GM12801 (cell line): ENCODE results near the gene RSRC1.

Experiments
- TF ChIP-seq, protein P1 (sequence below): IDR thresholded peaks from one replicate; pipeline ENCODE4 v1.5.1; 2011; ENCODE audit warnings: control low read depth; ENCODE audit not compliant: insufficient read length; ENCODE audit errors: extremely low read depth

The RSRC1 gene

DNA sequence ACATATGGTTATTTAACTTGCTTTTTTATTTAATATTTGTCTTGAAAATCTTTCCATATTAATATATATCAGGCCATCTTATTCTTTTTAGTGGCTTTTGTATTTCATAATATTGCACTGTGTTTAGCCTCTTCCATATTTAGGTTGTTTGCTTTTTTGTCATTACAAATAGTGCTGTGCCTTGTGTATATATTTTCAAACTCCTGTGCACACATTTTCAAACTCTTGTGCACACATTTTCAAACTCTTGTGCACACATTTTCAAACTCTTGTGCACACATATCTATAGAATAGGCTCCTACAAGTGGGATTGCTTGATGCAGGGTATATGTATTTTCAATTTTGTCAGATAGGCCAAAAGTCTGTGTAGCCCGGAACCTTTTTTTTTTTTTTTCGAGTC, 343.1 kb downstream of the RSRC1 start:
- TF ChIP-seq, protein P1, sequence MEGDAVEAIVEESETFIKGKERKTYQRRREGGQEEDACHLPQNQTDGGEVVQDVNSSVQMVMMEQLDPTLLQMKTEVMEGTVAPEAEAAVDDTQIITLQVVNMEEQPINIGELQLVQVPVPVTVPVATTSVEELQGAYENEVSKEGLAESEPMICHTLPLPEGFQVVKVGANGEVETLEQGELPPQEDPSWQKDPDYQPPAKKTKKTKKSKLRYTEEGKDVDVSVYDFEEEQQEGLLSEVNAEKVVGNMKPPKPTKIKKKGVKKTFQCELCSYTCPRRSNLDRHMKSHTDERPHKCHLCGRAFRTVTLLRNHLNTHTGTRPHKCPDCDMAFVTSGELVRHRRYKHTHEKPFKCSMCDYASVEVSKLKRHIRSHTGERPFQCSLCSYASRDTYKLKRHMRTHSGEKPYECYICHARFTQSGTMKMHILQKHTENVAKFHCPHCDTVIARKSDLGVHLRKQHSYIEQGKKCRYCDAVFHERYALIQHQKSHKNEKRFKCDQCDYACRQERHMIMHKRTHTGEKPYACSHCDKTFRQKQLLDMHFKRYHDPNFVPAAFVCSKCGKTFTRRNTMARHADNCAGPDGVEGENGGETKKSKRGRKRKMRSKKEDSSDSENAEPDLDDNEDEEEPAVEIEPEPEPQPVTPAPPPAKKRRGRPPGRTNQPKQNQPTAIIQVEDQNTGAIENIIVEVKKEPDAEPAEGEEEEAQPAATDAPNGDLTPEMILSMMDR: no peak

DNA sequence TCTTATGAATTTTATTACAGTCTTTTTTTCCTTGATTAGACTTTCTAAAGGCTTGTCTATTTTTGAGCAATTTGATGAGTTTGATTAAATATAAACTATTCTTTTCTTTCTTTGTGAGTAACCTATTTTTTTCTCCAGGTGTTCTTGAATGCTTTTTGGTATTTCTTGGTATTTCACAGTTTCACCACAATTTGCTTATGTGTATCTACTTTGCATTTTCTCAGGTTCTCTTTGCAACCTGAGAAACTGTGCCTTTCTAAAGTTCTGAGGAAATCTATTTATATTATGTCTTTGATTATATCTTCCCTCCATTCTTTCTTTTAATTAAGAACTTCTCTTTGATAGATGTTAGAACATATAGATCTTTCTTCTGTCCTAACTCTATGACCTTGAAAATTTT, 344.0 kb downstream of the RSRC1 start:
- TF ChIP-seq, protein P1: no peak

DNA sequence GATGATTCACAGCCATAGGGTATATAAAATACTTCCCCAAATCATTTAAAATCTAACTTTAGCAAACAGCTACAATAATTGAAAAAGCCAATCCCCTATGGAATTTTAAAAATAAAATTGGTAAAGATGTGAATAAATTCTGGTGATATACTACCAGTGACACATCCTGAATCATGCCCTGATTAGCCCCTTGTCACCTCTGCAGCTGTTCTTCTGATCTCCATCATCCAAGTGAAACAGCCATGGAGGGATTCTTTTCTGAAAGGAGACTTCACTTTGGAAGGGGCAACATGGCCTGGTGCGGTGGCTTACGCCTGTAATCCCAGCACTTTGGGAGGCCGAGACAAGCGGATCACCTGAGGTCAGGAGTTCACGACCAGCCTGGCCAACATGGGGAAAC, 345.5 kb downstream of the RSRC1 start:
- TF ChIP-seq, protein P1: no peak

DNA sequence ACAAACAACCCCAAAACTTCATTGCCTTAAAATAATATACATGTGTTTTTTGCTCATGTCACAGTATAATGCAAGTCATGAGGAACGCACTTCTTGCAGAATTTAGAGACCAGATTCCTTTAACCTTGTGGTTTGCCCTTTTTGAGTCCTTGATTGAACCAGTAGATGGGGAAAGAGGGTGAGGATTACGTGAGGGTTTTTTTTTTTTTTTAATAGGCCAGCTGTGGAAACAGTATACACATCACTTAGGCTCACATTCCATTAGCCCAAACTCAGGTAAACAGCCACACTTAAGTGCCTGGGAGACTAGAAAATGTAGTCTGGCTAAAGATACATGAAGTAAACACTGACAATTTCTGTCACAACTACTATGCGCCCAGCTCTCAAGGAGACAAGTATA, 346.2 kb downstream of the RSRC1 start:
- TF ChIP-seq, protein P1: no peak

DNA sequence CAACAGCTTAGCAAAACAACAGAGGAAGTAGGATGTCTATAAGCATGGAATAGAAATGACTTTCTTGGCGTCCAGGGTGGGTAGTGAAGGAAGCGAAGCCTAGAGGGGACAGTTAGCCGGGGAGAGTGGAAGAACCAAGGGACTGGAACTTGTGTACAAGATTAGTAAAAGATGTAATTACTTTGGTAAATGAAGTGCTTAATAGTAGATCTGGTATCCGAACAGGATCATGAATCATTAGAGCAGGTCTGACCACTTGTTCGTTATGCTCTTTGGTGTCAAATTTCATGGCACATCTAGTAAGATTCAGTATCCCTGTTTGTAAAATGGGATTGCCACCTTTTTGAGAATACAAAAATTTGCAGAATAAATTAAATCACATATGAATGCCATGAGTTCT, 348.6 kb downstream of the RSRC1 start:
- TF ChIP-seq, protein P1: no peak

DNA sequence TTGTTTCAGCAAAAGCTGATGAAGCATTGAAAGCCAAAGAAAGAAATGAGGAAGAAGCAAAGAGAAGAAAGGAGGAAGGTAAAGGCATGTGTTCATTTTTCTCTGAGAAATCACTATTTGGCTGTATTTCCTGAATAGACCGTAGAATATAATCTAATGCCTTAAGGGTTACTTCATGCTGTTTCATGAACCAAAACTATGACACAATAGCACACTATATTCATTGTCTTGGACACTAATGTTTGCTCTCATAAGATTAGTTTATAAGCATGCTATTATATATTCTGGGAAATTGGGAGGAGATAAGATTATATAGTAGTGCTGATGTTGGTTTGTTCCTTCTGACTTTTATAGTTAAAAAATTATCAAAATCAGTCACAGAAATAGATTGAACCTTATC, 351.0 kb downstream of the RSRC1 start:
- TF ChIP-seq, protein P1: no peak

DNA sequence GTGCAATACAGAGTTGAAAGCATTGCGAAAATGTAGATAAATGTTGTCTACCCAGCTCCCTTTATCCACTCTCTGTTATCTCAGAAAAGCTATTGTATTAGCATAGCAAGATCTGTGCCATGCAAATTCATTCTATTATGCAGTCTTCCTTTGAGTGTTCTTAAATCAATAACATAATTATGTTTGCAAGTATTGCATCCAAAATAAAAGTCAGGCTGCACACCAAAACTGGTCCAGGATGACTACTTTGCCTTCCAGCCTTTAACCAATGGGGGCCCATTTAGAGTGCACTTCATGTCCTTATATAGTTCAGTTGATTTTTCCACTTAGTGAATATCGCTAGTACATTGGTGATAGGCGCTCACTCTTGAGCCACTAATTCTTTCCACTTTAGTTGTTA, 353.7 kb downstream of the RSRC1 start:
- TF ChIP-seq, protein P1: no peak

DNA sequence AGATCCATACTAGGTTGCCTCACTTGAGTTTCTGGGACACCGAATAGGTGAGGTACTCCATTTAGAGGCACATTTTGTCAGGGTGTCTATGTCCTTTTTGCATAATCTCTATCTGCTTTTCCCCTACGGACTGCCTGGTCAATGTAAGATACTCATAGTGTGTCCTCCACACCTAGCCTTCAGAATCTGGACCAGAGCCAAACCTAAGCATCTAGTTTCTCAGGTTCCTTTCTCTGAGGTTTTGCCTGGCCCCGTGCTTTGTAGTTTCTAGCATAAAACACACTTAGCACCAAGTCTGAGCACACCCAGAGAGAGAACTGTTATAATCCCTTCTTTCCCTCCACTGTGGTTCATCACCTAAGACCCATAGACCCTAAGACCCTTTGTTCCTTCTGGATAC, 355.2 kb downstream of the RSRC1 start:
- TF ChIP-seq, protein P1: no peak
